Cardiac fibroblast (primary cell): ENCODE measurements around the gene KRTAP5-7.
"Not testable (repeated sequence)": the region's sequence is repeated elsewhere in the genome, so short reads cannot be mapped to it uniquely, and the experiment has no call there.

Experiments
- DNase-seq, 2 donors: peaks; one replicate each; pipeline versions ENCODE4 v3.0.0 to v3.0.0-alpha.2; 2010; ENCODE audit warnings: low read depth in 2 of 2
- H3K4me3 ChIP-seq, 2 donors: replicated peaks in 1 of 2; 1 replicate in 1 of 2; 2 replicates in 1 of 2; pipeline ENCODE4 v1.5.1; 2011; ENCODE audit warnings: low read depth in 2 of 2, low read length in 2 of 2, mild to moderate bottlenecking in 2 of 2, moderate library complexity in 1 of 2
- TF ChIP-seq, protein P1 (sequence below): IDR thresholded peaks from one replicate; pipeline ENCODE4 v1.5.1; 2011; ENCODE audit warnings: low read depth, mild to moderate bottlenecking, low read length, inconsistent platforms

The KRTAP5-7 gene, protein sequence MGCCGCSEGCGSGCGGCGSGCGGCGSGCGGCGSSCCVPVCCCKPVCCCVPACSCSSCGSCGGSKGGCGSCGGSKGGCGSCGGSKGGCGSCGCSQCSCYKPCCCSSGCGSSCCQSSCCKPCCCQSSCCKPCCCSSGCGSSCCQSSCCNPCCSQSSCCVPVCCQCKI

DNA sequence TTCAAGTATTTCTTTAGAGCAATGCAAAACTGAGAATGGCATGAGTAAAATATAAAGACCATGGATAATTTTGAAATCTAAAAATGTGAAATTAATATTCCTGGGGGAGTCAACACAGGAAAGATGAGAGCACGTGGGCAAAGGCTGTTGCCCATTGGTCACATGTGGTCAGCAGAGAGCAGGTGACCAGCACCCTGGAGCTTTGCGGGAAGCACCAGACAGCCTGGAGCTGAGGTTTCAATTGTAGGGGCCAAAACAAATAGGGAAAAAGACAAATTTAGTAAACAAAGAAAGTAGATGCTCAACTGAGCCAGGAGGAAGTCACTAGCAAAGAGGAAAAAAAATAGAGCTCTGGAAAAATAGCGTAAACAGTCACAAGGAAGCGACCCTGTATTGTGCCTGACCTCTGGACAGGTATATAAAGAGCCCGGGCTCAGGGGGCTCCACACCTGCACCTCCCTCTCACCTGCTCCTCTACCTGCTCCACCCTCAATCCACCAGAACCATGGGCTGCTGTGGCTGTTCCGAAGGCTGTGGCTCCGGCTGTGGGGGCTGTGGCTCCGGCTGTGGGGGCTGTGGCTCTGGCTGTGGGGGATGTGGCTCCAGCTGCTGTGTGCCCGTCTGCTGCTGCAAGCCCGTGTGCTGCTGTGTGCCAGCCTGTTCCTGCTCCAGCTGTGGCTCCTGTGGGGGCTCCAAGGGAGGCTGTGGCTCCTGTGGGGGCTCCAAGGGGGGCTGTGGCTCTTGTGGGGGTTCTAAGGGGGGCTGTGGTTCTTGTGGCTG, at the start of gene KRTAP5-7:
Gene KRTAP5-7 (plus strand): TSS at position 472 of the 780 bp plus-strand sequence. CDS start 34 bp downstream, at position 506.
- H3K4me3 ChIP-seq, DNase-seq: not testable (repeated sequence)

DNA sequence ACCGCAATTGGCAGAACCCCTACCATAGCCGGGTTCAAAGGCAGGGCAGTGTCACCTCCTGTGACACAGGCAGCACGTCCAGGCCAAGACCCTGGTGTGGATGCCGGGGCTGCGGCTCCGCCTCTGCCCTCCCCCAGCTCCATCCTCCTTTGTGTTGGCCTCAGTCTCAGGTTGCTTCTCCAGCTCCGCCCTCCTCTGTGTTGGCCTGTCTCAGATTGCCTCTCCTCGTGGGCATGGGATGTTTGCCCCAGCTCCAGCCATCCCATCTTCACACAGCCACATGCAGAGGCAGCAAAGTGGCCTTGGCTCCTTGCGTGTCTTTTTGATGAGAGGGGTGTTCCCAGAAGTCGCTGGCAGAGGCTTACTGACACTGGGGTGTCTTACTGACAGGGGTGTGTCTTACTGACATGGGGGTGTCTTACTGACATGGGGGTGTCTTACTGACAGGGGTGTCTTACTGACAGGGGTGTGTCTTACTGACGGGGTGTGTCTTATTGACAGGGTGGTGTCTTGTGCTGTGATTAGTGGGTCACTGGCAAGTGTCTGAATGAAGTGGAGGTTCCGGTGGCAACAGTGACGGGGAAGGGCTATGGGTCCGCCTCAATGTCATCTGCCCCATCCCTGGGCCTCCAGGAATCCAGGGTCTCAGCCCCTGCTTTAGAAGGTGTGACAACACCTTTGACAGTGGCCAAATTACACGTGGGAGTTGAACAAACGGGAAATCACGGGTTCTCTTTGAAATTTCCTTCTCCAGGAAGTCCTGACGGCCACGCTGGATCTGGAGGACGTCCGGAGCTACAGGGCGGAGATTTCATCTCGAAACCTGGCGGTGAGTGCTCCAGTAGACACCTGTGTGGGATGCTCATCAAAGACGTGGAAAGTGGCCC, 49.2 kb upstream of the KRTAP5-7 start:
- DNase-seq = no peak
- TF ChIP-seq, protein P1, sequence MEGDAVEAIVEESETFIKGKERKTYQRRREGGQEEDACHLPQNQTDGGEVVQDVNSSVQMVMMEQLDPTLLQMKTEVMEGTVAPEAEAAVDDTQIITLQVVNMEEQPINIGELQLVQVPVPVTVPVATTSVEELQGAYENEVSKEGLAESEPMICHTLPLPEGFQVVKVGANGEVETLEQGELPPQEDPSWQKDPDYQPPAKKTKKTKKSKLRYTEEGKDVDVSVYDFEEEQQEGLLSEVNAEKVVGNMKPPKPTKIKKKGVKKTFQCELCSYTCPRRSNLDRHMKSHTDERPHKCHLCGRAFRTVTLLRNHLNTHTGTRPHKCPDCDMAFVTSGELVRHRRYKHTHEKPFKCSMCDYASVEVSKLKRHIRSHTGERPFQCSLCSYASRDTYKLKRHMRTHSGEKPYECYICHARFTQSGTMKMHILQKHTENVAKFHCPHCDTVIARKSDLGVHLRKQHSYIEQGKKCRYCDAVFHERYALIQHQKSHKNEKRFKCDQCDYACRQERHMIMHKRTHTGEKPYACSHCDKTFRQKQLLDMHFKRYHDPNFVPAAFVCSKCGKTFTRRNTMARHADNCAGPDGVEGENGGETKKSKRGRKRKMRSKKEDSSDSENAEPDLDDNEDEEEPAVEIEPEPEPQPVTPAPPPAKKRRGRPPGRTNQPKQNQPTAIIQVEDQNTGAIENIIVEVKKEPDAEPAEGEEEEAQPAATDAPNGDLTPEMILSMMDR = no peak
- H3K4me3 ChIP-seq = no peak overlapping the region

DNA sequence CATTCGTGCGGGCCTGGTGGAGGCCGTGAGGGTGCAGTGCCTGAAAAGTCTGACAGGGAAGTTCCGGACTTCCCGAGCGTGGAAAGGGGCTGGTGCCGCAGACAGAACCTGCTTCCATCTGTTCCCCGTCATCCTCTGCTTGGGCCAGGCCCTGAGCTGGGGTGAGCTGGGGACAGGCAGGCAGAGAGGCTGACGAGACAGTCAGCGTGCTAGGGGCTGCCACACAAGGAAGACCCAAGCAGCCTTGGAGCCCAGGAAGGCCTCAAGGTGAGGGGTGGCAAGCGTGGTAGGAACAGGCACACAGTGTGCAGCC, 48.6 kb upstream of the KRTAP5-7 start:
- no peak overlapping the region for H3K4me3 ChIP-seq
- DNase-seq = no peak
- TF ChIP-seq, protein P1 = no peak

DNA sequence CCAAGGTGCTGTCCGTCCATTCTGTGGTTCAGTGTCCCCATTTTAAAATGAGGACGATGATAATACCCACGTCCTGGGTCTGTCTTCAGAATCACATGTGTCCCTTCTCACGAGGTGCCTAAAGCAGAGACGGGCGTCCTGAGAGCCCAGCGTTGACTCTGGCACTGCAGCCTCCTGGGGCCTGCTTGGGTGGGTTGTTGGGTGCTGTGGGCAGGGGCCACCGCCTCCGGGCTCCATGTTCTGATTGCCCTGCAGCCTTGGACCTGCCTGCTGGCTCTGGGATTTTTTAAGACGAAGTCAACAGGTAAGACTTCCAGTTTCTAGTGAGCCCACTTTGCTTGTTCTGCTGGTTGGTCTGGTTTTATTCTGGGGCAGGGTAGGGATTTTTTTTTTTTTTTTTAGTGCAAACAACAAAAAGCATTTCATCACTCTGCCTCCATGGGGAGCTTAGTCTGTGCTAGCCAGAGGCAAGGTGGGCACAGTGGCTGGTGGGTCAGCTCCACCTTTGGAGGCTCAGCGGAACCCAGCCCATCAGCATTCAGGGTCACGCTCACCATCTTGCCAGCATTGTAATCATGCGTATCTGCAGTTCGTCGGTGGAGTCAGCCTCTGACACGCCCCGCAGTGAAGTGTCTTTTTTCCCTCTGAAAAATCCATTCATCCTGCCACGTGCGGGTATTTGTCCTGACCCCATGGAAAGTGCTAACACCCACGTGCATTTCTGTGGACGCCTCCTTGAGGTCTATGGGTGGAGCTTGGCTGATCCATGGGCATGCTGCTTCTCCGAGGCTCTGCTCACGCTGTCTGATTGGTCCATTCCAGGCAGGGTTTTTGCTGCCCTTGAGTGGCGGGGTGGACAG, 45.7 kb upstream of the KRTAP5-7 start:
- no peak for DNase-seq

DNA sequence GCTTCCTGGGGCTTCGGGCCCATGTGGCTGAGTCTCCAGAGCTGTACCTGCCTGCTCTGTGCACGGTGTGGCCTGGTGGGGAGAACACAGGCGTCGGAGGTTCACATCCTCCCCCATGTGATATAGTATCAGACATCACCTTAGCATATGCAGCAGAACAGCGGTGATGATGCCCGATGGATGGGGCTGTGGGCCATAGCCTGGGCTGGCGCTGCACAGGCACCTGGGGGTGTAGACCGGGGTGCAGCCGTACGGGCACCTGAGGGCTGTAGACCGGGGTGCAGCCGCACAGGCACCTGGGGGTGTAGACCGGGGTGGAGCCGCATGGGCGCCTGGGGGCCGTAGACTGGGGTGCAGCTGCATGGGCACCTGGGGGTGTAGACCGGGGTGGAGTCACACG, 44.9 kb upstream of the KRTAP5-7 start:
- no peak overlapping the region for H3K4me3 ChIP-seq
- TF ChIP-seq, protein P1 = no peak

More for the DNA sequence above, 45.7 kb upstream of the KRTAP5-7 start:
- no peak overlapping the region for H3K4me3 ChIP-seq
- TF ChIP-seq, protein P1 = no peak

DNA sequence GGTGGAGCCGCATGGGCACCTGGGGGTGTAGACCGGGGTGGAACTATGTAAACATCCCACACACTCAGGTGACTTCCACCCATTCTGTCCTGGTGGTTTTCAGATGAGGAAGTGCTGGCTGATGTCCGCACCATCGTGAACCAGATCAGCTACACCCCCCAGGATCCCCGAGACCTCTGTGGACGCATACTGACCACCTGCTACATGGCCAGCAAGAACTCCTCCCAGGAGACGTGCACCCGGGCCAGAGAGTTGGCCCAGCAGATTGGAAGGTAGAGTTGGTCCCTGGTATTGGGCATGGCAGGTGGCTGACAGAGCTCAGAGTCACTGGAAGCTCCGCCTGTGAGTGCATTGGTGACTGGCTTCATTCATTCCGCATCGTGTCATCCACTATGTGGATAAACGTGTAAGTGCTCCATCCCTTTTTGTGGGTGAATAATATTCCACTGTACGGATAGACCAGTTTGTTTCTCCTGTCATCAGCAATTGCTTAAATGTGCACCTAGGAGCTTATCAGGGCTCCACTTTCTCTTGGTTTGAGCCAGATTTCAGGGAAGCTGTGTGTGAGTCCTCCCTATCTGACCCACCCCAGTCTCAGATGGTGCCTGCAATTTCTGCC, 44.2 kb upstream of the KRTAP5-7 start:
- no peak overlapping the region for H3K4me3 ChIP-seq
- DNase-seq = no peak
- TF ChIP-seq, protein P1 = no peak

More for the DNA sequence above, 44.9 kb upstream of the KRTAP5-7 start:
- no peak for DNase-seq
